Raji (cell line): ENCODE results near the gene CDH11.

Experiments
- POLR2A ChIP-seq: IDR thresholded peaks from 2 replicates; pipeline ENCODE4 v1.6.1; 2011; ENCODE audit warnings: low read depth, low read length, control low read depth; ENCODE audit not compliant: insufficient read depth

The CDH11 gene

DNA sequence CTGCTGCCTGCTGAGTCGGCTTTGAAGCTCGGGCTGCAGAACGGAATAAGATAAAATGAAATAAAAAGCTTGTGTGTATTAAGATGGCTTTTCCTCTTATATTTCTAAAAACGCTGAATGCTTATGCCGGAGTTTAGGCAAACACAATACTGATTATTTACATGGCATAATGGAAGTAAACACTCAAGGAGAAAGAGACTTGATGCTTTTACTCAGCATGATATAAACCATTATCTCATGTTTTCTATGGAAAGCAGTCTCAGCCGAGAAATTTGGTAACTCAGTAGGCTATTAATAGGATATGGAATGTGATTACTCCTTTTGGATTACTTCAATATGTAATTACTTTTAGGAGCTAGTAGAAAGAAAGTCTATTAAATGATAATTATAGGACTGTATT lies 153.3 kb downstream of the CDH11 start:
- no peak for TF ChIP-seq POLR2A

- TF ChIP-seq POLR2A: no peak
Measured at GRCh38 chr16:64964126-64964540, 157.7 kb downstream of the CDH11 start.

- no peak for TF ChIP-seq POLR2A
Measured at GRCh38 chr16:64962786-64963185, 159.1 kb downstream of the CDH11 start.

DNA sequence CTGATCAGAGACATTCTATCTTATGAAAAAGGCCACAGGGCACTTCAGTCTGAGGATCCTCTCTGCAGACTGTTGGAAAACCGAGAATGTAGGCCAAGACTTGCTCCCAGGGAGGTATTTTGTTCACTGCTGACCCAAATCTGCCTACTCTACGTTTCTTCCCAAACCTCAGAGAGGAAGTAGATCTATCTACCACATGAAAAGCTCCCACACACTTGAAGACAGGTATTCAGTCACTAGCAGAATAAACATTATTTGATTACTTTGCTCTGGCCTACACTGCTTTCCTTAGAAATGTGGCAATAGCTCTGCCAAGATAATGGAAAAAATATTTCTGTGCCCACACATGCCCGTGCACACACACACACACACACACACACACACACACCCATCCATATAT lies 164.6 kb downstream of the CDH11 start:
- TF ChIP-seq POLR2A: no peak

- TF ChIP-seq POLR2A: no peak
Measured at GRCh38 chr16:64952177-64952576, 169.7 kb downstream of the CDH11 start.

DNA sequence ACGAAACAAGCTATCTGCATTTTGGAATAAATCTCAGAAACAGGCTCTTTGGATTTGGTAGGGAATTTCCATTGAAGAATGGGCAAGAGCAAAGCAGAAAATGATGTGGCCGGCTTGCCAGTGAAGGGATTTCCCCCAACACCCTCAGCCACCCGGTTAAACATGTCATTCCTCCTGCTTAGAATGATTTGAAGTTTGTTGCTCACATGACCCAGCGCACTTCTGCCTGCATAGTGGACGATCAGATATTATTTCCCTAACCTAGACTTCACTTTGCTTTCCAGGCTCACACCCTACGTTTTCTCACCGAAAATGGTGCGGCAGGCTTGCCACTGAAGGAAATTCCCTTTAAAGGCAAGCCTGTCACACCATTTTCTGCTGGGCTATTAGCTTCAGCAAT lies 170.7 kb downstream of the CDH11 start:
- no peak for TF ChIP-seq POLR2A

DNA sequence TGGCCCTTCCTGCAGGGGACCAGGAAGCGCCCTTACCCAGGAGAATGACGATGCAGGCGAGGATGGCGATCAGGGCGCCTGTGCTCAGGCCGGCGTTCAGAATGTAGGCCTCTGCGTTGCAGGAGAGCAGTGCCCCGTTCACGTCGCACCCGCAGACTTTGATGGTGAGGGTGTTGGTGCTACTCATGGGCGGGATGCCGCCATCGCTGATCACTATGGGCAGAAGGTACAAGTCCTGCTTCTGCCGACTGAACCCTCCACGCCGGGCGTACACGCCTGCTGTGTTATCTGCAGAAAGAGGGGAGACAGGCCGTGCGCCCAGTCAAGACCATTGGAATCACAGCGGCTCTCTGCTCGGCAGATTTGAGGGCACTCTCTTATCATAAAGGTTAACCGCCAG lies 171.1 kb downstream of the CDH11 start:
- no peak for TF ChIP-seq POLR2A

DNA sequence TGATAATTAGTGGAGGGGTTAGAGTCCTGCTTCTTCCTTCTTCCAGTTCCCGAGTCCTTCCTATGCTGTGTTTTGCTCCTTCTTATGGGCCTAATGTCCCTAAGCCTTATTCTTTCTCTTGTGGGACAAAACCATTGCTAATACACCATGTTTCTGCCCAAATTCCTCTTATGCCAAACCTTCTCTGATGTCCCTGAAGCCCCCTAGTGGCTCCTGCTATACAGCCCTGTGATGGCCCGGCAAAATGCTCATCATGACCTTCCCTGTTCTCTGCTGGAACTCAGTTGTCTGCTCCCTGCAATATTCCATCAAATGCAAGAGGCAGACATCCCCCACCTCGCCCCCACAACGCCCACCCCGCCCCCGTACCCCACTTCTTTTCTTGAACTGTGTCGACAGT lies 171.6 kb downstream of the CDH11 start:
- no peak for TF ChIP-seq POLR2A

- no peak for TF ChIP-seq POLR2A
Measured at GRCh38 chr16:64948056-64948455, 173.8 kb downstream of the CDH11 start.

GRCh38 chr16:64947651-64948050 lies 174.2 kb downstream of the CDH11 start:
- TF ChIP-seq POLR2A: no peak

- TF ChIP-seq POLR2A: no peak
Measured at GRCh38 chr16:64933885-64934284, 188.0 kb downstream of the CDH11 start.

- no peak for TF ChIP-seq POLR2A
Measured at GRCh38 chr16:64926476-64926875, 195.4 kb downstream of the CDH11 start.

- TF ChIP-seq POLR2A: no peak
Measured at GRCh38 chr16:64925166-64925565, 196.7 kb downstream of the CDH11 start.

- no peak for TF ChIP-seq POLR2A
Measured at GRCh38 chr16:64924086-64924485, 197.8 kb downstream of the CDH11 start.

- TF ChIP-seq POLR2A: no peak
Measured at GRCh38 chr16:64919929-64920607, 201.8 kb downstream of the CDH11 start.

GRCh38 chr16:64919141-64919540 lies 202.7 kb downstream of the CDH11 start:
- TF ChIP-seq POLR2A: no peak

DNA sequence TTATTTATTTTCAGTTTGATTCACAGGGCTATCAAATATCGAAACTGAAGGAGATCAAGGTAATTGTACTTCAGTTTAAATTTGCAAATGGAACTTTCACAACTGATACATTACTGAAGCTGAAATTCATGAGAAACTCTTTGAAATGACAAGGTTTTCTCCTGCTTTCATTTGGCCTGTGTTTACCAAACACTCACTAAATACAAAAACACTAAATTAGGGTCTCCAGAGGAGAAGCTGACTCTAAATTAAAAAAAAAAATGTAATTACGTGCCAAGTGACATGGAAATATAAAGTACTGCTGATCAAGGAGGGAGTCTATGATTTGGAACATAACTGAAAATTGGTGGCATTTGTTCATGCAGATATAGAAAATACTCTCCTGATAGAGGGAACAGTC lies 205.8 kb downstream of the CDH11 start:
- TF ChIP-seq POLR2A: no peak
